Endometrial microvascular endothelial cells (primary cell): ENCODE results near the gene TCP10L. TPM values are rescaled to one million over a fixed set of nuclear protein-coding genes. Genes with fewer than 3 reads are reported as not detected.
"Not testable (repeated sequence)": the region's sequence is repeated elsewhere in the genome, so short reads cannot be mapped to it uniquely, and the experiment has no call there.

Source experiments
- in situ Hi-C: cut with HindIII; loops from 2 replicates; pipeline ENCODE4 v1.10.0; 2017; ENCODE audit warnings: low sequenced_read_pairs, low pct_unique_long_range_greater_than_20kb; ENCODE audit errors: inconsistent ontology term
- total RNA-seq: library from RNA; depleted of rRNA; stranded (reverse); fragments of >200 nt; gene quantifications from one replicate; pipeline ENCODE4 v1.2.3, GENCODE V29; 2015; ENCODE audit errors: inconsistent ontology term

The TCP10L gene
- total RNA-seq, 1 donor from 2014 or later = not detected

DNA sequence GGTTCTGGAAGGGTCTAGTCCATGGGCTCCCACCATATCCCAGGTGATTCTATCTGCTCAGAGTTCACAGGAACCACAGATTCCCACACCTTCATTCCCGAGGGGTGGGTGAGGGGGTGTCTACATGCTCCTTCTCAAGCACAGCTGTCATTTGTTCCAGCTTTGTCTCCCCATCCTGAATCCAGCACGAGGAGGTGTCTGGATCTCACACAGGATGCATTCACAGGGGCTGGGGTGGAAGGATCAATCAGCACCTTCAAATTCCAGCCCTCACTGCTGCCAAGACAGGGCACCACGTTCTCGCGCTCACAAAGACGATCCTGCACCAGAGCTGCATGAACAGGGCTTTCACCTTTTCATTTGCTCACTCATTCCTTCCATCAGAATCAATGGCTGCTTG lies 52.7 kb downstream of the TCP10L start:
- in situ Hi-C loops = no loop called here

DNA sequence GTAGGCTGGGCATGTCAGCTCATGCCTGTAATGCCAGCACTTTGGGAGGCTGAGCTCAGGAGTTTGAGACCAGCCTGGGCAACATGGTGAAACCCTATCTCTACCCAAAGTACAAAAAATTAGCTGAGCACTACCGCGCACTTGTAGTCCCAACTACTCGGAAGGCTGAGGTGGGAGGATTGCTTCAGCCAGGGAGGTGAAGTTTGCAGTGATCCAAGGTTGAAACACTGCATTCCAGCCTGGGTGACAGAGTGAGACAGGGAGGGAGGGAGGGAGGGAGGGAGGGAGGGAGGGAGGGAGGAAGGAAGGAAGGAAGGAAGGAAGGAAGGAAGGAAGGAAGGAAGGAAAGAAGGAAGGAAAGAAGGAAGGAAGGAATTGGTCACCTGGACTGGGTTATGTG lies 53.8 kb downstream of the TCP10L start:
- in situ Hi-C loops = not testable (repeated sequence)

DNA sequence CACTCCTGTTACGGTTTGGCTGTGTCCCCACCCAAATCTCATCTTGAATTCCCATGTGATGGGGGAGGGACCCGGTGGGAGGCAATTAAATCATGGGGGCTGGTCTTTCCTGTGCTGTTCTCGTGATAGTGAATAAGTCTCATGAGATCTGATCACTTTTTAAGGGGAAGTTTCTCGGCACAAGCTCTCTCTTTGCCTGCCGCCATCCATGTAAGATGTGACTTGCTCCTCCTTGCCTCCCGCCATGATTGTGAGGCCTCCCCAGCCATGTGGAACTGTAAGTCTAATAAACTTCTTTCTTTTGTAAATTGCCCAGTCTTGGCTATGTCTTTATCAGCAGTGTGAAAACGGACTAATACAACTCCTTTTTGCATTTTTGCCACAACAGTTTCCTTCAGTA lies 54.5 kb downstream of the TCP10L start:
- in situ Hi-C loops = not testable (repeated sequence)

DNA sequence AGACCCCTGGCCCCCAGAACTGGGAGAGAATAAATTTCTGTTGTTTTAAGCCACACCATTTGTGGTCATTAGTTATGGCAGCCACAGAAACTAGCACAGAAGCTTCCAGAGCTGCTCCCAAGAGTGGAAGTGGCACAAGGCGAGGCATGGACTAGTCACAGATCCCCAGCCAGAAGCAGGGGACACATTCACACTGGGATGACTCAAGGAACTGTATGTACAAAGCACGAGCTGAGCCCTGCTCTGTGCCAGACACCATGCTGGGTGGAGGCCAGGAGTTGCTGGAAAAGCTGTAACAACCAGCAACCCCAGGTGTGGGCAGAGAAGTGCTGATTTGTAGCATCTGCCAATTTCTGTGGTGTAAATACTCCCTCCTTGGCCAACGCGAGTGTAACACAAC lies 55.6 kb downstream of the TCP10L start:
- in situ Hi-C loops = no loop called here

DNA sequence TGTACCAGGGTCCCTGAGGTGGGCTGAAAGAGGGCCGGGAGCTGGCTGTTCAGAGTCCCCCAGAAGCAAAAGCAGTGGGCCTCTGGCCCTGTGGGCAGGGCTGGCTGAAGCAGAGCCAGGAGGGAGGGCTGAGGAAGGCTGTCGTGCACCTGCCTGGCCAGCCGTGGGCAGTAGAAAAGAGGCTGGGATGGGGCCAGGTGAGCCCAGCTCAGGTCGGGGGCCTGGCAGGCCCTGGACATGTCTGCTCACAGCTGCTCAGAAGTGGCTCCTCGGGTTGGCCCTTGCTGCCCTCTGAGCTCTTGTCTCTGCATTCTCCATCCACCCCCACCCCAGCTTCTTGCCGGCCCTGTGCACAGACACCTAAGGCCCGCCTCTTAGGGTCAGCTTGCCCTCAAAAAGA lies 60.0 kb downstream of the TCP10L start:
- in situ Hi-C loops = no loop called here

DNA sequence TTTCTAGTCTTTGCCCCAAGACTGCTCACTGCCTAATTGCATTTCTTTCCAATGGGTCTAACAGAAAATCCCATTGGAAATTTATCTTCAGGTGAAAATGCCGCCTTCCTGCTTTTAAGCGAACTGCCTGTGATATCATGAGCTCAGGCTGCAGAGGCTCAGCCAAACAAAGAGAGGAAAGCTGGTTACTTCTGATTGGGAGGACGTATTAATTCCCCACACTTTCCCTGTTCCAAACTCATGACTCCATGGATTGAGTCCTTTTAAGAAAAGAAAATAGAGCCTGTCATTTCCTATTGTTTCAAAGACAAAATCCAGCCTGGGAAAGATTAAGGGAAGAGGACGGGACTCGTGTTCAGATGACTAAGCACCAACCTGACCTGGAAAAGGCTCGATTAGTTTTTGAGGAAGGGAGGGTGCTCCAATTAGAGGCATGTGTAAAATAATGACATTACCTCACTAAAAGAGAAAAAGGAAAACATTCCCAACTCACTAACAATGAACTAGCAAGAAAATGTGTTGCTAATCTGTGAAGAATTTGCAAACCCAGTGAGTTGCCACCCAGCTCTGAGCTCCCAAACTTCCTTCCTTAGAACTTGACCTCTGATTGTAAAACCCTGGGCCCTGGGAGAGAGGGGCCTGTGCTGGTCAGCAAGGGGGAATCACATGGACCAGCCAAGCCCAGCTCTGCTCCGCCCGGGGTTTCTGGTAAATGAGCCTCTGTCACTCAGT lies 61.2 kb downstream of the TCP10L start:
- in situ Hi-C loops = no loop called here

Other genes with a start within 250 kb of the TCP10L start
- 19.7 TPM for gene URB1, start 192.5 kb downstream of the TCP10L start, total RNA-seq
- gene EVA1C, start 172.8 kb downstream of the TCP10L start, total RNA-seq = 30.9 TPM
- 16.4 TPM for gene CFAP298, start 26.9 kb upstream of the TCP10L start, total RNA-seq
- gene SYNJ1, start 142.5 kb upstream of the TCP10L start, total RNA-seq = 16.7 TPM
- 13.8 TPM for gene PAXBP1, start 186.2 kb upstream of the TCP10L start, total RNA-seq